NOMO-1 treated with DMSO at 0.1 percent for 48 hours (cell line): ENCODE data around the gene VEGFA.

ENCODE experiments used
- DNase-seq: peaks from one replicate; lab custom pipeline; 2025; ENCODE audit not compliant: unreplicated experiment; lab: John Stamatoyannopoulos, UW

The VEGFA gene

GRCh38 chr6:43771858-43772680 lies 2.1 kb downstream of the VEGFA start:
- no peak for DNase-seq

- DNase-seq: no peak
Measured at GRCh38 chr6:43772681-43773049, 2.7 kb downstream of the VEGFA start.

- peak; percentile 77 for DNase-seq
Measured at GRCh38 chr6:43773050-43773979, 3.3 kb downstream of the VEGFA start.

- no peak for DNase-seq
Measured at GRCh38 chr6:43773980-43774775, 4.2 kb downstream of the VEGFA start.

GRCh38 chr6:43774776-43775534 lies 4.9 kb downstream of the VEGFA start:
- DNase-seq: peak; percentile 48

- no peak for DNase-seq
Measured at GRCh38 chr6:43775535-43775885, 5.5 kb downstream of the VEGFA start.

- no peak for DNase-seq
Measured at GRCh38 chr6:43776115-43776798, 6.2 kb downstream of the VEGFA start.

- no peak for DNase-seq
Measured at GRCh38 chr6:43776799-43777776, 7.1 kb downstream of the VEGFA start.

GRCh38 chr6:43778131-43778855 lies 8.3 kb downstream of the VEGFA start:
- DNase-seq: no peak

GRCh38 chr6:43778976-43779851 lies 9.2 kb downstream of the VEGFA start:
- DNase-seq: no peak

- no peak for DNase-seq
Measured at GRCh38 chr6:43779852-43780236, 9.8 kb downstream of the VEGFA start.

GRCh38 chr6:43780293-43780692 lies 10.3 kb downstream of the VEGFA start:
- no peak for DNase-seq

GRCh38 chr6:43780941-43781928 lies 11.2 kb downstream of the VEGFA start:
- no peak for DNase-seq

- no peak for DNase-seq
Measured at GRCh38 chr6:43781941-43782704, 12.1 kb downstream of the VEGFA start.

GRCh38 chr6:43782764-43783513 lies 12.9 kb downstream of the VEGFA start:
- no peak for DNase-seq
